Heart right ventricle (tissue), 16 donors: ENCODE data around the gene AKAP8. TPM values are rescaled to one million over a fixed set of nuclear protein-coding genes. Genes with fewer than 3 reads are reported as not detected.

Experiments
- ATAC-seq, 8 donors: fragments of 200-7000 bp; cut with Tn5 transposase; one replicate each; pipeline ENCODE4 v1.9.1; 2020; ENCODE audit warnings: mild to moderate bottlenecking in 8 of 8, moderate library complexity in 8 of 8, moderate number of reproducible peaks in 1 of 8
- DNase-seq, 2 donors: peaks; one replicate each; pipeline ENCODE4 v3.0.0-alpha.2; 2020
- H3K27ac ChIP-seq, 10 donors: fragments of 200-600 bp; sonication (generic) in 2 of 10; one replicate each; pipeline versions ENCODE4 v1.5.0 to v1.8.0; 2020 to 2022; ENCODE audit warnings: mild to moderate bottlenecking in 3 of 10
- H3K27me3 ChIP-seq, 7 donors: fragments of 200-600 bp; one replicate each; pipeline ENCODE4 v1.8.0; 2021 to 2022; ENCODE audit warnings: mild to moderate bottlenecking in 2 of 7
- H3K36me3 ChIP-seq, 9 donors: fragments of 200-600 bp; sonication (generic) in 1 of 9; one replicate each; pipeline versions ENCODE4 v1.5.0 to v1.8.0; 2020 to 2022; ENCODE audit warnings: mild to moderate bottlenecking in 2 of 9
- H3K4me1 ChIP-seq, 9 donors: fragments of 200-600 bp; sonication (generic) in 1 of 9; one replicate each; pipeline versions ENCODE4 v1.5.0 to v1.8.0; 2020 to 2022; ENCODE audit warnings: mild to moderate bottlenecking in 4 of 9
- H3K4me3 ChIP-seq, 10 donors: fragments of 200-600 bp; sonication (generic) in 2 of 10; one replicate each; pipeline versions ENCODE4 v1.5.0 to v1.8.0; 2020 to 2022; ENCODE audit warnings: mild to moderate bottlenecking in 7 of 10, moderate library complexity in 2 of 10
- H3K9me3 ChIP-seq, 11 donors: fragments of 200-600 bp in 10 of 11; sonication (generic) in 2 of 11; one replicate each; pipeline versions ENCODE4 v1.5.0 to v1.8.0; 2013 to 2022; ENCODE audit warnings: mild to moderate bottlenecking in 2 of 11, control low read depth in 1 of 11, moderate library complexity in 1 of 11
- CTCF ChIP-seq, 9 donors: fragments of 200-600 bp; sonication (generic) in 2 of 9; IDR thresholded peaks; one replicate each; pipeline versions ENCODE4 v1.5.0 to v1.8.0; 2021 to 2022; ENCODE audit warnings: antibody characterized with exemption in 9 of 9, mild to moderate bottlenecking in 5 of 9, moderate library complexity in 1 of 9
- WGBS, 2 donors: extraction: QIAGEN DNeasy Blood & Tissue Kit; methylation state at CpG; one replicate each; pipeline ENCODE4 v1.1.7; 2013; ENCODE audit warnings: inconsistent platforms in 1 of 2; 5-methylcytosine and 5-hydroxymethylcytosine counted together
- intact Hi-C, 10 donors: fragments of 100-400 bp; cut with DNase I; formaldehyde crosslinking; loops; one replicate each; pipeline versions ENCODE4 v1.11.1 to v1.14.2; 2022
- polyA plus RNA-seq, 2 donors: library from polyadenylated mRNA; stranded (reverse); fragments of 200-250 nt; gene quantifications; one replicate each; pipeline ENCODE4 v1.2.3, GENCODE V29; 2013
- total RNA-seq, 10 donors: library from RNA; stranded (reverse); fragmentation: NEBNext Ultra II Directional in 3 of 10; extraction: Animal tissue kit (Norgen Biotek cat#: 25700) in 3 of 10; gene quantifications; one replicate each; pipeline versions ENCODE4 v1.2.1 to v1.2.4, GENCODE V29; 2021 to 2023
- donor health status: Arrhythmogenic right ventricular cardiomyopathy.
- donor health status: ischemic (EF 13 %, LVEDD 7.1; RV severe dilation, severe dysfunction).
- donor health status: healthy with polysubstance abuse.
- donor health status: DM: no; HTN: yes; CAD: no.
- donor health status: DM: no; HTN: no; CAD: no.
- donor health status: ischemic (EF 25% LVEDD 6.9; RV normal size, moderate dysfunction).
- donor health status: ischemic (EF 25% LVEDD 5.7; RV mildly dilated, moderate dysfunction).
- donor health status: healthy.
- donor health status: DM: yes; HTN: yes; CAD: no.
- donor health status: Ischemic cardiomyopathy.
- donor health status: ischemic (EF 35%, LVEDD 5.7; RV mildly dilated, moderate dysfunction).
- donor health status: nonischemic (EF 11% LVEDD 7.7; RV severe dilation, severe dysfunction).
- donor health status: DM: yes; HTN: yes; CAD: no.
- donor health status: PGD.
- donor health status: ischemic (EF 29% LVEDD 5.4; RV normal size, mild dysfunction).
- donor health status: nonischemic (EF 23%, LVEDD 6.1; RV moderate dilation, normal function).

The AKAP8 gene
- total and polyA plus RNA-seq, 12 donors: 12.8 to 32.2 (median 18.6) TPM

GRCh38 chr19:15426485-15427349 lies 47.1 kb upstream of the AKAP8 start:
- peaks cover 0 to 78% (median 41%) of the 10 kb centered on the region in 9 donors for H3K36me3 ChIP-seq
- H3K27me3 ChIP-seq: no peaks in the 10 kb centered on the region
- H3K9me3 ChIP-seq: peaks cover 0 to 7% (median 0%) of the 10 kb centered on the region in 11 donors
- 89 to 90% methylated on average over 16 of the region's 16 CpGs for WGBS, 2 donors
- DNase-seq (no peak), ATAC-seq (no peak)
- H3K4me3 ChIP-seq: no peak overlapping the region
- no peak overlapping the region for H3K27ac ChIP-seq
- H3K4me1 ChIP-seq: peaks cover 13 to 50% (median 38%) of the 10 kb centered on the region in 9 donors
- intact Hi-C loops: no loop called here
- no peak for TF ChIP-seq CTCF (IDR thresholded peaks at IDR 0.05)

GRCh38 chr19:15425321-15425950 lies 45.8 kb upstream of the AKAP8 start:
- Histone ChIP-seq H3K36me3 (peaks cover 0 to 82% (median 41%) of the 10 kb centered on the region in 9 donors), H3K9me3 (peaks cover 0 to 7% (median 0%) of the 10 kb centered on the region in 11 donors), H3K4me3 (no peak overlapping the region), H3K4me1 (peaks cover 3 to 44% (median 27%) of the 10 kb centered on the region in 9 donors), H3K27ac (no peak overlapping the region), H3K27me3 (no peaks in the 10 kb centered on the region)
- intact Hi-C loops: no loop called here
- WGBS, 2 donors: 93 to 94% methylated on average over 26 to 36 of the region's 36 CpGs
- ATAC-seq: no peak
- DNase-seq: no peak
- no peak for TF ChIP-seq CTCF (IDR thresholded peaks at IDR 0.05)

- intact Hi-C loops: loop anchor here in 1 of 10 donors (5.0 kb wide), 1 partner anchor 157 kb away; no protein-coding TSS in a partner anchor
- Histone ChIP-seq H3K27me3 (no peaks in the 10 kb centered on the region), H3K27ac (no peak overlapping the region), H3K9me3 (peaks cover 0 to 7% (median 0%) of the 10 kb centered on the region in 11 donors), H3K4me1 (peaks cover 3 to 40% (median 24%) of the 10 kb centered on the region in 9 donors), H3K4me3 (no peak overlapping the region), H3K36me3 (peaks cover 0 to 80% (median 41%) of the 10 kb centered on the region in 9 donors)
- ATAC-seq (no peak), DNase-seq (no peak)
- 96 to 98% methylated on average over 36 to 38 of the region's 38 CpGs for WGBS, 2 donors
- no peak for TF ChIP-seq CTCF (IDR thresholded peaks at IDR 0.05)
Measured at GRCh38 chr19:15424692-15425272, 45.2 kb upstream of the AKAP8 start.

GRCh38 chr19:15424121-15424520 lies 44.5 kb upstream of the AKAP8 start:
- ATAC-seq (no peak), DNase-seq (no peak)
- intact Hi-C loops: loop anchor here in 1 of 10 donors (5.0 kb wide), 1 partner anchor 157 kb away; no protein-coding TSS in a partner anchor
- Histone ChIP-seq H3K9me3 (peaks cover 0 to 7% (median 0%) of the 10 kb centered on the region in 11 donors), H3K36me3 (peaks cover 0 to 73% (median 41%) of the 10 kb centered on the region in 9 donors), H3K27me3 (no peaks in the 10 kb centered on the region), H3K4me3 (no peak overlapping the region), H3K27ac (no peak overlapping the region), H3K4me1 (peaks cover 3 to 40% (median 20%) of the 10 kb centered on the region in 9 donors)
- TF ChIP-seq CTCF (IDR thresholded peaks at IDR 0.05): no peak
- 97 to 99% methylated on average over 13 of the region's 13 CpGs for WGBS, 2 donors
